Measurements from ENCODE around the gene PUM1. TPM values are rescaled to one million over a fixed set of nuclear protein-coding genes. Genes with fewer than 3 reads are reported as not detected.
A peak's percentile ranks its signal among the peaks of the same experiment; 100 is the strongest.

The PUM1 gene
- total and polyA plus RNA-seq, 4 donors, result 18.1 to 49.2 (median 30.2) TPM

- DNase-seq (ENCODE audit: low spot score), result no peak
- no peak for TF ChIP-seq MAX (IDR thresholded peaks at IDR 0.05)
- no peak for TF ChIP-seq HNF4G (IDR thresholded peaks at IDR 0.05)
- H3K36me3 ChIP-seq (ENCODE audit: control insufficient read depth in 4 of 4, insufficient read depth in 3 of 4, low read depth in 1 of 4, low read length in 3 of 4), result no peaks in the 10 kb centered on the region
- peaks cover 0 to 7% (median 0%) of the 10 kb centered on the region in 4 donors for H3K4me1 ChIP-seq (ENCODE audit: control insufficient read depth in 4 of 4, insufficient read depth in 4 of 4, low read length in 3 of 4)
- H3K27me3 ChIP-seq (ENCODE audit: control insufficient read depth in 4 of 4, insufficient read depth in 4 of 4, low read length in 3 of 4), result no peaks in the 10 kb centered on the region
- H3K9me3 ChIP-seq (ENCODE audit: control insufficient read depth in 4 of 4, low read length in 3 of 4), result no peaks in the 10 kb centered on the region
- H3K9ac ChIP-seq (ENCODE audit: low read depth in 1 of 2, low read length in 2 of 2), result no peak overlapping the region
- H3K4me3 ChIP-seq (ENCODE audit: low read depth in 1 of 3, low read length in 3 of 3), result no peak overlapping the region
- peak overlapping the region; percentile 51 to 61 for H3K27ac ChIP-seq (ENCODE audit: low read depth in 1 of 2, low read length in 2 of 2)
- WGBS, result 78% methylated on average over 9 of the region's 9 CpGs
These were observed 162.8 kb downstream of the PUM1 start for GRCh38 chr1:30902593-30903290.

DNA sequence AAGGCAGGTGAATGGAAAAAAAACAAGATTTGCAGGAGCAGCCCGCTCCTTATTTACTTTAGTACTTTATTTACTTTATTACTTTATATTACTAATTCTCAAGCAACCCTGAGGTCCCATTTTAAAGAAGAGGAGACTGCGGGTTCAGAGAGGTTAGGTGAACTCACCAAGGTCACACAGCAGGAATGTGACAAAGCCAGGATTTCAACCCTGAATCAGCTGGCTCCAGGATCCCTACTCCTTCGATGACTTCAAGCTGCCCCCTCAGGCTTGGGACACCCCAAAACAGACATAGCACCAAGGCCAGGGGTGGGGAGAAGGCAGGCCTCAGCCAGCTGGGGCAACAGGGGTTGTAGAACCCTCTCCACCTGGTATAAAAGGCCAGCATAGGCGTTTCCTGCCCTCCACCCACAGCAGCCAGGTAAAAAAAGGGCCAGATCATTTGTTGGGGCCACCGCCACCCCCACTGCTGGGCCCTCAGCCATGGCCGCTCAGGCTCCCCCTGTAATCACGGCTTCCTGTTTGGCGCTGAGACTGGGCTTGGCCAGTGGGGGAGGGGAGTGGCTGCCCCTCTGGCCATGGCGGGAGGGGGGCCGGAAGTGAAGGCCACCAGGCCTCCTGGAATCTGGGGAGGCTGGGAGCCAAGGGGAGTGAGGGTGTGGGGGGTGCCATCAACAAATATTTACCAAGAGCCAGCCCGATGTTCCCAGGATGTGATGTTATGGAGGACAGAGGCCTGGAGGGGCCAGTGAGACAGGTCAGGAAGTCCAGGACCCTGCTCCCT is 163.5 kb downstream of the PUM1 start:
- Histone ChIP-seq H3K9me3 (ENCODE audit: control insufficient read depth in 4 of 4, low read length in 3 of 4) (no peaks in the 10 kb centered on the region), H3K4me1 (ENCODE audit: control insufficient read depth in 4 of 4, insufficient read depth in 4 of 4, low read length in 3 of 4) (peaks cover 0 to 7% (median 0%) of the 10 kb centered on the region in 4 donors), H3K27me3 (ENCODE audit: control insufficient read depth in 4 of 4, insufficient read depth in 4 of 4, low read length in 3 of 4) (no peaks in the 10 kb centered on the region), H3K27ac (ENCODE audit: low read depth in 1 of 2, low read length in 2 of 2) (peak overlapping the region; percentile 51 to 61), H3K9ac (ENCODE audit: low read depth in 1 of 2, low read length in 2 of 2) (no peak overlapping the region), H3K36me3 (ENCODE audit: control insufficient read depth in 4 of 4, insufficient read depth in 3 of 4, low read depth in 1 of 4, low read length in 3 of 4) (no peaks in the 10 kb centered on the region), H3K4me3 (ENCODE audit: low read depth in 1 of 3, low read length in 3 of 3) (no peak overlapping the region)
- TF ChIP-seq YY1 (IDR thresholded peaks at IDR 0.05) (peak; percentile 20), TAF1 (conservative IDR thresholded peaks at IDR 0.05) (no peak), NR2F2 (IDR thresholded peaks at IDR 0.05) (peak; percentile 18), GABPA (IDR thresholded peaks at IDR 0.05 in 1 of 2, conservative IDR thresholded peaks at IDR 0.05 in 1 of 2) (peak in 1 of 2 donors; percentile 33)
- WGBS, result 64% methylated on average over 11 of the region's 11 CpGs
- no peak for DNase-seq (ENCODE audit: low spot score)

GRCh38 chr1:30900931-30901560 is 164.5 kb downstream of the PUM1 start:
- H3K4me1 ChIP-seq (ENCODE audit: control insufficient read depth in 4 of 4, insufficient read depth in 4 of 4, low read length in 3 of 4), result peaks cover 0 to 7% (median 0%) of the 10 kb centered on the region in 4 donors
- TF ChIP-seq HNF4A (conservative IDR thresholded peaks at IDR 0.05), result no peak
- TF ChIP-seq EGR1 (IDR thresholded peaks at IDR 0.05; ENCODE audit: low read depth in 2 of 2), result no peak
- no peak for TF ChIP-seq YY1 (IDR thresholded peaks at IDR 0.05)
- TF ChIP-seq MAX (IDR thresholded peaks at IDR 0.05), result no peak
- TF ChIP-seq CTCF (IDR thresholded peaks at IDR 0.05; ENCODE audit: low read depth, low read length, missing input control), result no peak
- TF ChIP-seq, protein P1, sequence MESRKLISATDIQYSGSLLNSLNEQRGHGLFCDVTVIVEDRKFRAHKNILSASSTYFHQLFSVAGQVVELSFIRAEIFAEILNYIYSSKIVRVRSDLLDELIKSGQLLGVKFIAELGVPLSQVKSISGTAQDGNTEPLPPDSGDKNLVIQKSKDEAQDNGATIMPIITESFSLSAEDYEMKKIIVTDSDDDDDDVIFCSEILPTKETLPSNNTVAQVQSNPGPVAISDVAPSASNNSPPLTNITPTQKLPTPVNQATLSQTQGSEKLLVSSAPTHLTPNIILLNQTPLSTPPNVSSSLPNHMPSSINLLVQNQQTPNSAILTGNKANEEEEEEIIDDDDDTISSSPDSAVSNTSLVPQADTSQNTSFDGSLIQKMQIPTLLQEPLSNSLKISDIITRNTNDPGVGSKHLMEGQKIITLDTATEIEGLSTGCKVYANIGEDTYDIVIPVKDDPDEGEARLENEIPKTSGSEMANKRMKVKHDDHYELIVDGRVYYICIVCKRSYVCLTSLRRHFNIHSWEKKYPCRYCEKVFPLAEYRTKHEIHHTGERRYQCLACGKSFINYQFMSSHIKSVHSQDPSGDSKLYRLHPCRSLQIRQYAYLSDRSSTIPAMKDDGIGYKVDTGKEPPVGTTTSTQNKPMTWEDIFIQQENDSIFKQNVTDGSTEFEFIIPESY (IDR thresholded peaks at IDR 0.05), result no peak
- TF ChIP-seq RAD21 (IDR thresholded peaks at IDR 0.05), result no peak
- TF ChIP-seq FOXA1 (IDR thresholded peaks at IDR 0.05), result no peak
- no peak overlapping the region for H3K9ac ChIP-seq (ENCODE audit: low read depth in 1 of 2, low read length in 2 of 2)
- no peak overlapping the region for H3K4me3 ChIP-seq (ENCODE audit: low read depth in 1 of 3, low read length in 3 of 3)
- H3K27ac ChIP-seq (ENCODE audit: low read depth in 1 of 2, low read length in 2 of 2), result no peak overlapping the region
- DNase-seq (ENCODE audit: low spot score), result no peak
- WGBS, result 81% methylated on average over 3 of the region's 3 CpGs
- H3K36me3 ChIP-seq (ENCODE audit: control insufficient read depth in 4 of 4, insufficient read depth in 3 of 4, low read depth in 1 of 4, low read length in 3 of 4), result no peaks in the 10 kb centered on the region
- H3K27me3 ChIP-seq (ENCODE audit: control insufficient read depth in 4 of 4, insufficient read depth in 4 of 4, low read length in 3 of 4), result no peaks in the 10 kb centered on the region
- H3K9me3 ChIP-seq (ENCODE audit: control insufficient read depth in 4 of 4, low read length in 3 of 4), result no peaks in the 10 kb centered on the region
